ENCODE measurements around the gene GP1BB.

Gene GP1BB

DNA sequence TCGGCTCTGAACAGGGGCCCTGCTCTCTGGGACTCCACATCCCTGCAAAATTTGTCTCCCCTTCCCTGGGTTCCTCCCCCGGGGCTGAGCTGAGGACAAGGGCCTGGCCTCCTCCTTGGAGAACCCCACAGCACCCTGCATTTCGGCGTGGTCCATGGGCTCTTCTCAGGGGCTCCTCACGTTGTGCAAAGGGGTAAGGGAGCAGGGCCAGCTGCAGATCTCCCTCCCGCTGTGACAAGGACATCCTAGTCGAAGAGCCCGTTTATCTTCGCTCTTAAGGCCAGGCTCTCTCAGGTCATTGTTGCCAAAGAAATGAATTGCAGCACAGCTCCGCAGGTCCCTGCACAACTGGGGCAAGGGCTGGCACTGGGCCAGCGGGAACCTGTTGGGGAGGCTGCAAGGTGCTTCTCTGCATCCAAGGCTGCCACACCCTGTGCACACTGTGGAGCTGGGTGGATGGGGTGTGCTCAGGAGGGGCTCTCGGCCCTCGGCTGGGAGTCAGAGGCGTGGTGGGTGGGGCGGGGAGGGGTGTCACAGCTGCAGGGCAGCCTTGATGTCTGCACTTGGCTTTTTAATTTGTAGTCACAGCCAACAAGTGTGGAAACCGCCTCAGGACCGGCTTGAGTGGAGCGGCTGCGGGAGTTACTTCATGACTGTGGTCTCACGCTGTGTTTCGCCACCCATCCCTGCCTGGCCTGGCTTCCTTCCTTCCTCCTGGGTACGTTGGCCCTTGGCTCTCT lies 35.6 kb upstream of the GP1BB start:
- no peak overlapping the region for H2AFZ ChIP-seq (ENCODE audit: low read depth, low read length)
- no peaks in the 10 kb centered on the region for H3K9me3 ChIP-seq (ENCODE audit: insufficient read depth, low read length)
- peaks cover 7% of the 10 kb centered on the region; the same call in 1 of the 2 replicates for H3K27me3 ChIP-seq (ENCODE audit: low read depth, low read length)
- no peak overlapping the region for H3K27ac ChIP-seq (ENCODE audit: low read length)
- no peaks in the 10 kb centered on the region for H4K20me1 ChIP-seq (ENCODE audit: insufficient read depth, low read length)
- H3K4me2 ChIP-seq (ENCODE audit: low read length) = no peak overlapping the region
- H3K36me3 ChIP-seq (replicated peaks; ENCODE audit: low read depth, low read length) = no peaks in the 10 kb centered on the region
- TF ChIP-seq, protein P1, sequence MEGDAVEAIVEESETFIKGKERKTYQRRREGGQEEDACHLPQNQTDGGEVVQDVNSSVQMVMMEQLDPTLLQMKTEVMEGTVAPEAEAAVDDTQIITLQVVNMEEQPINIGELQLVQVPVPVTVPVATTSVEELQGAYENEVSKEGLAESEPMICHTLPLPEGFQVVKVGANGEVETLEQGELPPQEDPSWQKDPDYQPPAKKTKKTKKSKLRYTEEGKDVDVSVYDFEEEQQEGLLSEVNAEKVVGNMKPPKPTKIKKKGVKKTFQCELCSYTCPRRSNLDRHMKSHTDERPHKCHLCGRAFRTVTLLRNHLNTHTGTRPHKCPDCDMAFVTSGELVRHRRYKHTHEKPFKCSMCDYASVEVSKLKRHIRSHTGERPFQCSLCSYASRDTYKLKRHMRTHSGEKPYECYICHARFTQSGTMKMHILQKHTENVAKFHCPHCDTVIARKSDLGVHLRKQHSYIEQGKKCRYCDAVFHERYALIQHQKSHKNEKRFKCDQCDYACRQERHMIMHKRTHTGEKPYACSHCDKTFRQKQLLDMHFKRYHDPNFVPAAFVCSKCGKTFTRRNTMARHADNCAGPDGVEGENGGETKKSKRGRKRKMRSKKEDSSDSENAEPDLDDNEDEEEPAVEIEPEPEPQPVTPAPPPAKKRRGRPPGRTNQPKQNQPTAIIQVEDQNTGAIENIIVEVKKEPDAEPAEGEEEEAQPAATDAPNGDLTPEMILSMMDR (IDR thresholded peaks at IDR 0.05; ENCODE audit: low read depth, low read length) = no peak
- TF ChIP-seq EZH2phosphoT487 (IDR thresholded peaks at IDR 0.05; ENCODE audit: low read depth) = no peak
- H3K9ac ChIP-seq (ENCODE audit: low read length) = no peak overlapping the region
- H3K4me1 ChIP-seq (ENCODE audit: low read length) = no peaks in the 10 kb centered on the region
- H3K79me2 ChIP-seq (ENCODE audit: low read length) = no peaks in the 10 kb centered on the region
- no peak overlapping the region for H3K4me3 ChIP-seq (ENCODE audit: low read length)

DNA sequence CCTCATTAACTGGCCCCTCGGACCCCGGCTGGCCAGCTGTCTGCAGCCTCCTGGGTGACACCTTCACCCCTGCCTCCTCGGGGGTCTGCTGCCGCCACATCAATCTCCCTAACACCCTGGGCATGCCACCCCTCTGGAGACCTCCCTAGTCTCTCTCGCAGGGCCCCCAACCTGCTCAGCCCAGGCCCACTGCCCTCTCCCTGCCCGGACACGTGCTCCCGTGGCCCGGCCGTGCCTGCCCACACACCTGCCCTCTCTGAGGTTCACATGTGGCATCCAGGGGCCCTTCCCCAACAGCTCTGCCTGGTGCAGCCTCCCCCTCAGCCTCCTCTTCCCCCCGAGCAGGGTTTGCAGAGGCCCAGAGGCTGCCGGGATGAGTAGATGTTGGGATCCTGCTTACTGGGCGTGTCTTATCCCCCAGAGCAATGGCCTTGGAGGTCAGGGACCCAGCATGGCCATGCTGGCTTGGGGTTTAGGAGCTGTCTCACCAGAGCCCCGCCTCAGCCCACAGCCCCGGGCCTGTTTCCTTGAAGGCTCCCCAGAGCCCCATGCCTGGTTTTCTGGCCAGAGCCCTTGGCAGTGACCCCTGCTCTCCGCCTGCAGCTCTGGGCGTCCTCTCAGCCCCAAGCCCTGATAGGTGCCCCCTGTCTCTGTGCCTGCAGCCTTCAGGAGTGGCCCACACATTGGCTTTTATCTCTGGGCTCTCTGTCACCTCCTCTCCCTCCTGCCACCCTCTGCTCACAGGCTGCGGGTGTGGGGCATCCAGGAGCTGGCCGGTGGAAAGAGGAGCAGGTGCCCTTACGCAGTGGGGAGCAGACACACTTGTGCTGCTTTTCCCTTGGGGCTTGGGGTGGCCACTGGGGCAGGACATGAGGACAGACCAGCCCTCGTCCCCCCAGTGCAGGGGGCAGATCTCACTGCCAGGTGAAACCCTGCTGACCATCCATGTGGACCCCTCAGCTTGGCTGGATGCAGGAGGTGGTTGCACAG lies 34.7 kb upstream of the GP1BB start:
- H4K20me1 ChIP-seq (ENCODE audit: insufficient read depth, low read length) = no peaks in the 10 kb centered on the region
- no peaks in the 10 kb centered on the region for H3K4me1 ChIP-seq (ENCODE audit: low read length)
- TF ChIP-seq, protein P1 (IDR thresholded peaks at IDR 0.05; ENCODE audit: low read depth, low read length) = no peak
- TF ChIP-seq EZH2phosphoT487 (IDR thresholded peaks at IDR 0.05; ENCODE audit: low read depth) = no peak
- no peak overlapping the region for H3K9ac ChIP-seq (ENCODE audit: low read length)
- no peak overlapping the region for H2AFZ ChIP-seq (ENCODE audit: low read depth, low read length)
- H3K36me3 ChIP-seq (replicated peaks; ENCODE audit: low read depth, low read length) = no peaks in the 10 kb centered on the region
- peaks cover 7% of the 10 kb centered on the region; the same call in 1 of the 2 replicates for H3K27me3 ChIP-seq (ENCODE audit: low read depth, low read length)
- H3K9me3 ChIP-seq (ENCODE audit: insufficient read depth, low read length) = no peaks in the 10 kb centered on the region
- no peak overlapping the region for H3K4me3 ChIP-seq (ENCODE audit: low read length)
- H3K79me2 ChIP-seq (ENCODE audit: low read length) = no peaks in the 10 kb centered on the region
- H3K27ac ChIP-seq (ENCODE audit: low read length) = no peak overlapping the region
- H3K4me2 ChIP-seq (ENCODE audit: low read length) = no peak overlapping the region

DNA sequence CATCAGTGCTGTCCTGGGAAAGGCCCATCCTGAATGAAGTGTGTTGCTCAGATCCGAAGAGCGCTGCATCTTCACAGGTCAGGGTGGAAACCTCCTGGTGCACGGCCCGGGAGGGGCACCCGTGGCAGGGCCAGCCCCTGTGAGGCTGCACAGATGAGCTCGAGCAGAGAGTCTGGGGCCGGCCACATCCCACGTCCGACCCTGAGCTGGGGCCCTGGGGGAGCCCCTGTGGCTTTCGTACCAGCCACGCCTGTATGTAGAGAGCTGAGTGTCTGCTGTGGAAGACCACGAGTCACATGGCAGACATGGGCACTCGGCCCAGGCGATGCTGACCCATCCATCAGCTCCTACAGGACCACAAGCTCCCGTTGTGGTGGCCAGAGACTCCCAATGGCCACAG lies 33.9 kb upstream of the GP1BB start:
- H3K79me2 ChIP-seq (ENCODE audit: low read length) = no peaks in the 10 kb centered on the region
- H3K27me3 ChIP-seq (ENCODE audit: low read depth, low read length) = 0 out of 2 replicates have a peak, but pooled peaks cover 4% of the 10 kb centered on the region
- no peaks in the 10 kb centered on the region for H4K20me1 ChIP-seq (ENCODE audit: insufficient read depth, low read length)
- TF ChIP-seq, protein P1 (IDR thresholded peaks at IDR 0.05; ENCODE audit: low read depth, low read length) = no peak
- no peak for TF ChIP-seq EZH2phosphoT487 (IDR thresholded peaks at IDR 0.05; ENCODE audit: low read depth)
- H2AFZ ChIP-seq (ENCODE audit: low read depth, low read length) = no peak overlapping the region
- no peaks in the 10 kb centered on the region for H3K36me3 ChIP-seq (replicated peaks; ENCODE audit: low read depth, low read length)
- H3K4me1 ChIP-seq (ENCODE audit: low read length) = no peaks in the 10 kb centered on the region
- H3K4me2 ChIP-seq (ENCODE audit: low read length) = no peak overlapping the region
- no peak overlapping the region for H3K9ac ChIP-seq (ENCODE audit: low read length)
- no peak overlapping the region for H3K4me3 ChIP-seq (ENCODE audit: low read length)
- H3K27ac ChIP-seq (ENCODE audit: low read length) = no peak overlapping the region
- H3K9me3 ChIP-seq (ENCODE audit: insufficient read depth, low read length) = no peaks in the 10 kb centered on the region

Data from OCI-LY3 (cell line).